ENCODE results near the gene FRMD5. TPM values are rescaled to one million over a fixed set of nuclear protein-coding genes. Genes with fewer than 3 reads are reported as not detected.

Gene FRMD5
- total and polyA plus RNA-seq, 7 donors: 0.41 to 1.8 (median 0.92) TPM

GRCh38 chr15:44029940-44030568, 165.0 kb downstream of the FRMD5 start:
- 78 to 87% methylated on average over 2 of the region's 2 CpGs for WGBS, 2 donors
- H3K4me1 ChIP-seq: peaks cover 0 to 2% (median 0%) of the 10 kb centered on the region in 4 donors
- intact Hi-C loops (cut with DNase I): no loop called here
- no peaks in the 10 kb centered on the region for H3K9me3 ChIP-seq
- no peak for TF ChIP-seq POLR2AphosphoS5 (IDR thresholded peaks at IDR 0.05)
- no peak for TF ChIP-seq EP300 (IDR thresholded peaks at IDR 0.05)
- TF ChIP-seq, protein P1, sequence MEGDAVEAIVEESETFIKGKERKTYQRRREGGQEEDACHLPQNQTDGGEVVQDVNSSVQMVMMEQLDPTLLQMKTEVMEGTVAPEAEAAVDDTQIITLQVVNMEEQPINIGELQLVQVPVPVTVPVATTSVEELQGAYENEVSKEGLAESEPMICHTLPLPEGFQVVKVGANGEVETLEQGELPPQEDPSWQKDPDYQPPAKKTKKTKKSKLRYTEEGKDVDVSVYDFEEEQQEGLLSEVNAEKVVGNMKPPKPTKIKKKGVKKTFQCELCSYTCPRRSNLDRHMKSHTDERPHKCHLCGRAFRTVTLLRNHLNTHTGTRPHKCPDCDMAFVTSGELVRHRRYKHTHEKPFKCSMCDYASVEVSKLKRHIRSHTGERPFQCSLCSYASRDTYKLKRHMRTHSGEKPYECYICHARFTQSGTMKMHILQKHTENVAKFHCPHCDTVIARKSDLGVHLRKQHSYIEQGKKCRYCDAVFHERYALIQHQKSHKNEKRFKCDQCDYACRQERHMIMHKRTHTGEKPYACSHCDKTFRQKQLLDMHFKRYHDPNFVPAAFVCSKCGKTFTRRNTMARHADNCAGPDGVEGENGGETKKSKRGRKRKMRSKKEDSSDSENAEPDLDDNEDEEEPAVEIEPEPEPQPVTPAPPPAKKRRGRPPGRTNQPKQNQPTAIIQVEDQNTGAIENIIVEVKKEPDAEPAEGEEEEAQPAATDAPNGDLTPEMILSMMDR (IDR thresholded peaks at IDR 0.05): no peak
- no peak for TF ChIP-seq POLR2A (IDR thresholded peaks at IDR 0.05)
- no peak for DNase-seq
- H3K27me3 ChIP-seq: no peaks in the 10 kb centered on the region
- H3K27ac ChIP-seq: no peak overlapping the region
- no peak overlapping the region for H3K4me3 ChIP-seq
- H3K36me3 ChIP-seq: no peaks in the 10 kb centered on the region

DNA sequence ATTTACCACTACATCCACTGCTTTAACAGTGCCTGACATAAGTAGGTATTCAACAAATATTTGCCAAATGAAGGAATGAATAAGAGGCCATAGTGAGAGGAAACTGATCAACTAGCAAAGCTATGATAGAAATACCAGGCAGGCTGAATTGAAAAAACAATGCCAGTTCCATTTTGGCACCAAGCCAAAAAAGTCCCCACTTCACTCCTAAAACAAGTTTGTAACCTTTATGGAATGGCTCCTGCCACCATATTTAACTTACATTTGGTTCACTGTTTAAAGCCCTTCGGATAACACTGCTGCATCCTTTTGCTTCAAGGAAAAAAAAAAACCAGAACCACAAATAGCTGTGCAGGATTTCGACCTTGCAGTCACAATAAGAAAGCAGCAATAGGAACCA, 166.1 kb downstream of the FRMD5 start:
- 81 to 84% methylated on average over 2 of the region's 2 CpGs for WGBS, 2 donors
- Histone ChIP-seq H3K4me1 (no peaks in the 10 kb centered on the region), H3K4me3 (no peak overlapping the region), H3K9me3 (no peaks in the 10 kb centered on the region), H3K27me3 (no peaks in the 10 kb centered on the region), H3K36me3 (no peaks in the 10 kb centered on the region), H3K27ac (no peak overlapping the region)
- no peak for DNase-seq
- intact Hi-C loops (cut with DNase I): no loop called here
- TF ChIP-seq POLR2A (IDR thresholded peaks at IDR 0.05): no peak
- TF ChIP-seq POLR2AphosphoS5 (IDR thresholded peaks at IDR 0.05): no peak
- TF ChIP-seq, protein P1 (IDR thresholded peaks at IDR 0.05): no peak
- no peak for TF ChIP-seq EP300 (IDR thresholded peaks at IDR 0.05)

- no peak for DNase-seq
- Histone ChIP-seq H3K36me3 (no peaks in the 10 kb centered on the region), H3K4me3 (no peak overlapping the region), H3K9me3 (no peaks in the 10 kb centered on the region), H3K27ac (no peak overlapping the region), H3K27me3 (no peaks in the 10 kb centered on the region), H3K4me1 (no peaks in the 10 kb centered on the region)
- intact Hi-C loops (cut with DNase I): no loop called here
- whole genome bisulfite sequencing, 2 donors: 64 to 80% methylated on average over 1 of the region's 1 CpG
- TF ChIP-seq EP300 (IDR thresholded peaks at IDR 0.05): no peak
- TF ChIP-seq POLR2A (IDR thresholded peaks at IDR 0.05): no peak
- no peak for TF ChIP-seq POLR2AphosphoS5 (IDR thresholded peaks at IDR 0.05)
- TF ChIP-seq, protein P1 (IDR thresholded peaks at IDR 0.05): no peak
These were observed 166.7 kb downstream of the FRMD5 start for GRCh38 chr15:44028349-44028748.

- TF ChIP-seq POLR2AphosphoS5 (IDR thresholded peaks at IDR 0.05) (no peak), EP300 (IDR thresholded peaks at IDR 0.05) (no peak), POLR2A (IDR thresholded peaks at IDR 0.05) (no peak)
- TF ChIP-seq, protein P1 (IDR thresholded peaks at IDR 0.05): no peak
- H3K4me1 ChIP-seq: no peaks in the 10 kb centered on the region
- no peak overlapping the region for H3K27ac ChIP-seq
- H3K36me3 ChIP-seq: no peaks in the 10 kb centered on the region
- no peak for DNase-seq
- H3K27me3 ChIP-seq: no peaks in the 10 kb centered on the region
- H3K9me3 ChIP-seq: no peaks in the 10 kb centered on the region
- WGBS, 2 donors: 71 to 86% methylated on average over 1 of the region's 1 CpG
- intact Hi-C loops (cut with DNase I): no loop called here
- H3K4me3 ChIP-seq: no peak overlapping the region
These were observed 170.9 kb downstream of the FRMD5 start for GRCh38 chr15:44024155-44024554.

DNA sequence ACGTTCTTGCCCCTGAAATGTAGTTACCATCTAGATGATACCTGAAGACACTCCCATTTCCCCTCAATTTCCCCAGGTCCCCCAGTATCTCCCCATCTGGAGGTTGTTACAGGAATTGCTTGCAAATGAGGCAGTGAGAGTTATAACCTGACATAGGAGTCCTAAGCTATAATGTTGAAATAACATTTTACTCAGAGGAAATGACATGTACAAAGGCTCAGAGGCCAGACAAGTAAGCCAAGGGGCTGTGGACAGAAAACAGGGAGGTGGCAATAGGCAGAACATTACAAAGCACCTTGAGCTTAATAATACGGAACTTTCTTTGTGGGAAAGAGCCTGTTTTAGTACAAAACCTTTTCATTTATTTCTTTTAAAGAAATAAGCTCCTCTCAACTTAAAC, 171.9 kb downstream of the FRMD5 start:
- WGBS, 2 donors: 87 to 91% methylated on average over 2 of the region's 2 CpGs
- TF ChIP-seq POLR2A (IDR thresholded peaks at IDR 0.05): no peak
- TF ChIP-seq EP300 (IDR thresholded peaks at IDR 0.05): no peak
- TF ChIP-seq, protein P1 (IDR thresholded peaks at IDR 0.05): no peak
- no peak for TF ChIP-seq POLR2AphosphoS5 (IDR thresholded peaks at IDR 0.05)
- no peaks in the 10 kb centered on the region for H3K4me1 ChIP-seq
- no peaks in the 10 kb centered on the region for H3K9me3 ChIP-seq
- intact Hi-C loops (cut with DNase I): no loop called here
- H3K36me3 ChIP-seq: no peaks in the 10 kb centered on the region
- H3K4me3 ChIP-seq: no peak overlapping the region
- H3K27ac ChIP-seq: no peak overlapping the region
- DNase-seq: no peak
- no peaks in the 10 kb centered on the region for H3K27me3 ChIP-seq

All from sigmoid colon (tissue), 7 donors.